HepG2 (cell line): Measurements from ENCODE around the gene COQ4. TPM values are rescaled to one million over a fixed set of nuclear protein-coding genes. Genes with fewer than 3 reads are reported as not detected.
A peak's percentile ranks its signal among the peaks of the same experiment; 100 is the strongest.

Source experiments
- CBX5 ChIP-seq: sonication (generic); formaldehyde crosslinking; IDR thresholded peaks from 2 replicates; pipeline ENCODE4 v1.4.0; 2020; ENCODE audit warnings: missing genetic modification reagents, borderline replicate concordance
- CTCF ChIP-seq: sonication (generic); formaldehyde crosslinking; IDR thresholded peaks from 2 replicates; pipeline ENCODE4 v1.5.0; 2020; ENCODE audit warnings: mild to moderate bottlenecking, missing genetic modification reagents, moderate library complexity
- DMAP1 ChIP-seq: IDR thresholded peaks from 2 replicates; pipeline ENCODE4 v1.6.1; 2016
- HOXD1 ChIP-seq: sonication (generic); formaldehyde crosslinking; IDR thresholded peaks from 2 replicates; pipeline ENCODE4 v1.5.0; 2020; ENCODE audit warnings: missing genetic modification reagents
- MEIS1 ChIP-seq: sonication (generic); formaldehyde crosslinking; IDR thresholded peaks from 2 replicates; pipeline ENCODE4 v1.9.0; 2021; ENCODE audit warnings: mild to moderate bottlenecking, missing genetic modification reagents, moderate library complexity, borderline replicate concordance
- PAX8 ChIP-seq: sonication (generic); formaldehyde crosslinking; IDR thresholded peaks from 2 replicates; pipeline ENCODE4 v1.8.0; 2022; ENCODE audit warnings: mild to moderate bottlenecking, missing genetic modification reagents, borderline replicate concordance
- RARG ChIP-seq: sonication (generic); formaldehyde crosslinking; IDR thresholded peaks from 2 replicates; pipeline ENCODE4 v1.4.0; 2020; ENCODE audit warnings: low read depth, mild to moderate bottlenecking, missing genetic modification reagents
- THAP7 ChIP-seq: sonication (generic); formaldehyde crosslinking; IDR thresholded peaks from 2 replicates; pipeline ENCODE4 v1.8.1; 2023; ENCODE audit warnings: mild to moderate bottlenecking, missing genetic modification reagents
- U2AF1 ChIP-seq: fragments of 200-400 bp; formaldehyde crosslinking; optimal IDR thresholded peaks from 2 replicates; pipeline ENCODE3; 2017; ENCODE audit warnings: mild to moderate bottlenecking, low read depth, low read length
- ZFP36L2 ChIP-seq: sonication (generic); formaldehyde crosslinking; IDR thresholded peaks from 2 replicates; pipeline ENCODE4 v1.4.0; 2020; ENCODE audit warnings: missing genetic modification reagents
- ZNF256 ChIP-seq: sonication (generic); formaldehyde crosslinking; conservative IDR thresholded peaks from 2 replicates; pipeline ENCODE4 v1.4.0; 2020; ENCODE audit warnings: missing genetic modification reagents
- ZNF530 ChIP-seq: sonication (generic); formaldehyde crosslinking; IDR thresholded peaks from 2 replicates; pipeline ENCODE4 v1.5.0; 2020; ENCODE audit warnings: low read depth, mild to moderate bottlenecking, missing genetic modification reagents
- ZNF589 ChIP-seq: sonication (generic); formaldehyde crosslinking; conservative IDR thresholded peaks from 2 replicates; pipeline ENCODE4 v1.8.0; 2022; ENCODE audit warnings: mild to moderate bottlenecking, moderate library complexity, missing genetic modification reagents
- ZNF691 ChIP-seq: sonication (generic); formaldehyde crosslinking; IDR thresholded peaks from 2 replicates; pipeline ENCODE4 v1.4.0; 2020; ENCODE audit warnings: missing genetic modification reagents, low read depth, mild to moderate bottlenecking, borderline replicate concordance
- ZNF709 ChIP-seq: sonication (generic); formaldehyde crosslinking; IDR thresholded peaks from 2 replicates; pipeline ENCODE4 v1.5.0; 2020; ENCODE audit warnings: mild to moderate bottlenecking, missing genetic modification reagents
- ZNF816 ChIP-seq: sonication (generic); formaldehyde crosslinking; IDR thresholded peaks from 2 replicates; pipeline ENCODE4 v1.8.0; 2022; ENCODE audit warnings: missing genetic modification reagents, mild to moderate bottlenecking, borderline replicate concordance
- ZSCAN12 ChIP-seq: sonication (generic); formaldehyde crosslinking; IDR thresholded peaks from 2 replicates; pipeline ENCODE4 v1.9.0; 2021; ENCODE audit warnings: mild to moderate bottlenecking, missing genetic modification reagents
- polyA plus RNA-seq, 8 experiments: library from polyadenylated mRNA; depleted of rRNA in 3 of 8; stranded (reverse) in 7 of 8; unstranded in 1 of 8; fragments of >200 nt; fragmentation: Illumina TruSeq in 4 of 8; extraction: Trizol in 4 of 8; gene quantifications; 2 replicates each; pipeline versions ENCODE4 v1.2.1 to v1.2.3, GENCODE V29; 2011 to 2016; ENCODE audit warnings: low read depth in 4 of 8, missing spikeins in 1 of 8, mixed read lengths in 1 of 8; ENCODE audit not compliant: insufficient read depth in 1 of 8
- total RNA-seq, 5 experiments: library from RNA; depleted of rRNA; stranded (reverse); fragments of >200 nt; fragmentation: Illumina TruSeq; extraction: Trizol; gene quantifications; 2 replicates each; pipeline ENCODE4 v1.2.3, GENCODE V29; 2016; ENCODE audit warnings: low read depth in 1 of 5
- TF ChIP-seq, protein P1 (sequence below): sonication (generic); formaldehyde crosslinking; IDR thresholded peaks from 2 replicates; pipeline ENCODE4 v1.4.0; 2020; ENCODE audit warnings: mild to moderate bottlenecking, missing genetic modification reagents
- TF ChIP-seq, protein P2 (sequence below): sonication (generic); formaldehyde crosslinking; conservative IDR thresholded peaks from 2 replicates; pipeline ENCODE4 v1.4.0; 2020; ENCODE audit warnings: missing genetic modification reagents

COQ4 gene
- total and polyA plus RNA-seq, 2 of the 13 experiments (the other 11 are each of a cell fraction or from before 2014, with no cell fraction given), result 26.1 to 36.0 TPM

DNA sequence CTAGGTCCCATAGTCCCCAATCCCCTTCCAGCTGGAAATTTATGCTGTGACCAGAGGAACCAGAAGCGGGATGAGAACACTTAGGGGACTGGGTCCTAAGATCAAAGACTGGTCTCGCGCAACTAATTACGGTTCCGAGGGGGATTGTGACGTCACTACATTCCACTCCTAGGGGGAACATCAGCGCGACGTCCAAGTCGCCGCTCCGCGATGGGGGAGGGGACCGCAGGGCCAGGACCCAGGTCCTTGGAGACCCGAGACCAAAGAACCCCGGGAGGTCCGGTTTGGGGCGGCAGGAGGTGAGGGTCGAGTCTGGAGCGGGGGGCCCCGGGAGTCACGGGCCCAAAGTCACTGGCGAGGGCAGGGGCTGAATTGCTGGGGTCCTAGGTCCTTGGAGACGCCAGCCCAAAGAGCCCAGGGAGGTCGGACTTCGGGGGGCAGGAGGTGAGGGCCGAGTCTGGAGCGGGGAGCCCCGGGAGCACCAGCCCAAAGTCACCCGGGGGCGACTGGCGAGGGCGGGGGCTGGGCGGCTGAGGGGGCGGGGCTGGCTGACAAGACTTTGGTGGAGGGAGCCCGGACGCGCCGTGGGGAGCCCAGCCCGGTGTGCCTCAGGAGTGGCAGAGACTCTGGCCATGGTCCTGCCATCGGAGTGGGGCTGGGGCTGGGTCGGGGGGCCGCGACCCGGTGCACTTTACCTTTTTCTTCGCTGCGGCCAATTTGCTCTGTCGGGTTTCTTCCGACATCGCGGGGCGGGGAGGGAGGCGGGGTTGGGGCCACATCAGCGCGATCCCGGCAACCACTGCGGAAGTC, 47.2 kb upstream of the COQ4 start, which contains the start of gene GOLGA2 (continued):
- TF ChIP-seq, protein P1, sequence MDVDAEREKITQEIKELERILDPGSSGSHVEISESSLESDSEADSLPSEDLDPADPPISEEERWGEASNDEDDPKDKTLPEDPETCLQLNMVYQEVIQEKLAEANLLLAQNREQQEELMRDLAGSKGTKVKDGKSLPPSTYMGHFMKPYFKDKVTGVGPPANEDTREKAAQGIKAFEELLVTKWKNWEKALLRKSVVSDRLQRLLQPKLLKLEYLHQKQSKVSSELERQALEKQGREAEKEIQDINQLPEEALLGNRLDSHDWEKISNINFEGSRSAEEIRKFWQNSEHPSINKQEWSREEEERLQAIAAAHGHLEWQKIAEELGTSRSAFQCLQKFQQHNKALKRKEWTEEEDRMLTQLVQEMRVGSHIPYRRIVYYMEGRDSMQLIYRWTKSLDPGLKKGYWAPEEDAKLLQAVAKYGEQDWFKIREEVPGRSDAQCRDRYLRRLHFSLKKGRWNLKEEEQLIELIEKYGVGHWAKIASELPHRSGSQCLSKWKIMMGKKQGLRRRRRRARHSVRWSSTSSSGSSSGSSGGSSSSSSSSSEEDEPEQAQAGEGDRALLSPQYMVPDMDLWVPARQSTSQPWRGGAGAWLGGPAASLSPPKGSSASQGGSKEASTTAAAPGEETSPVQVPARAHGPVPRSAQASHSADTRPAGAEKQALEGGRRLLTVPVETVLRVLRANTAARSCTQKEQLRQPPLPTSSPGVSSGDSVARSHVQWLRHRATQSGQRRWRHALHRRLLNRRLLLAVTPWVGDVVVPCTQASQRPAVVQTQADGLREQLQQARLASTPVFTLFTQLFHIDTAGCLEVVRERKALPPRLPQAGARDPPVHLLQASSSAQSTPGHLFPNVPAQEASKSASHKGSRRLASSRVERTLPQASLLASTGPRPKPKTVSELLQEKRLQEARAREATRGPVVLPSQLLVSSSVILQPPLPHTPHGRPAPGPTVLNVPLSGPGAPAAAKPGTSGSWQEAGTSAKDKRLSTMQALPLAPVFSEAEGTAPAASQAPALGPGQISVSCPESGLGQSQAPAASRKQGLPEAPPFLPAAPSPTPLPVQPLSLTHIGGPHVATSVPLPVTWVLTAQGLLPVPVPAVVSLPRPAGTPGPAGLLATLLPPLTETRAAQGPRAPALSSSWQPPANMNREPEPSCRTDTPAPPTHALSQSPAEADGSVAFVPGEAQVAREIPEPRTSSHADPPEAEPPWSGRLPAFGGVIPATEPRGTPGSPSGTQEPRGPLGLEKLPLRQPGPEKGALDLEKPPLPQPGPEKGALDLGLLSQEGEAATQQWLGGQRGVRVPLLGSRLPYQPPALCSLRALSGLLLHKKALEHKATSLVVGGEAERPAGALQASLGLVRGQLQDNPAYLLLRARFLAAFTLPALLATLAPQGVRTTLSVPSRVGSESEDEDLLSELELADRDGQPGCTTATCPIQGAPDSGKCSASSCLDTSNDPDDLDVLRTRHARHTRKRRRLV (CRISPR knock-in tag), result no peak
- TF ChIP-seq ZSCAN12 (CRISPR knock-in tag), result no peak
- no peak for TF ChIP-seq MEIS1
- TF ChIP-seq ZNF256 (CRISPR knock-in tag), result no peak
- TF ChIP-seq ZNF709 (CRISPR knock-in tag), result no peak
- peak; percentile 81 for TF ChIP-seq DMAP1 (CRISPR knock-in tag)
- TF ChIP-seq ZNF691 (CRISPR knock-in tag), result no peak
- no peak for TF ChIP-seq CTCF (CRISPR knock-in tag)
- TF ChIP-seq THAP7, result 0 out of 2 replicates have a peak, but pooled peaks have one; percentile 42
- no peak for TF ChIP-seq ZFP36L2
- TF ChIP-seq ZNF589 (CRISPR knock-in tag), result no peak
- TF ChIP-seq PAX8 (CRISPR knock-in tag), result no peak
- TF ChIP-seq RARG (CRISPR knock-in tag), result no peak
- no peak for TF ChIP-seq CBX5
- TF ChIP-seq ZNF816 (CRISPR knock-in tag), result peak; percentile 51; the same call in 1 of the 2 replicates
- TF ChIP-seq, protein P2, sequence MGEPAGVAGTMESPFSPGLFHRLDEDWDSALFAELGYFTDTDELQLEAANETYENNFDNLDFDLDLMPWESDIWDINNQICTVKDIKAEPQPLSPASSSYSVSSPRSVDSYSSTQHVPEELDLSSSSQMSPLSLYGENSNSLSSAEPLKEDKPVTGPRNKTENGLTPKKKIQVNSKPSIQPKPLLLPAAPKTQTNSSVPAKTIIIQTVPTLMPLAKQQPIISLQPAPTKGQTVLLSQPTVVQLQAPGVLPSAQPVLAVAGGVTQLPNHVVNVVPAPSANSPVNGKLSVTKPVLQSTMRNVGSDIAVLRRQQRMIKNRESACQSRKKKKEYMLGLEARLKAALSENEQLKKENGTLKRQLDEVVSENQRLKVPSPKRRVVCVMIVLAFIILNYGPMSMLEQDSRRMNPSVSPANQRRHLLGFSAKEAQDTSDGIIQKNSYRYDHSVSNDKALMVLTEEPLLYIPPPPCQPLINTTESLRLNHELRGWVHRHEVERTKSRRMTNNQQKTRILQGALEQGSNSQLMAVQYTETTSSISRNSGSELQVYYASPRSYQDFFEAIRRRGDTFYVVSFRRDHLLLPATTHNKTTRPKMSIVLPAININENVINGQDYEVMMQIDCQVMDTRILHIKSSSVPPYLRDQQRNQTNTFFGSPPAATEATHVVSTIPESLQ (CRISPR knock-in tag), result no peak
- no peak for TF ChIP-seq HOXD1 (CRISPR knock-in tag)
- no peak for TF ChIP-seq ZNF530 (CRISPR knock-in tag)
- no peak for TF ChIP-seq U2AF1
